Embryonic facial prominence (tissue), 1 donor: Measurements from ENCODE around the gene CACNA1H.

Source experiments
- DNase-seq: peaks from one replicate; pipeline ENCODE4 v3.0.0-alpha.2; 2016; ENCODE audit errors: extremely low spot score

Gene CACNA1H

GRCh38 chr16:1211451-1212268 is 58.8 kb downstream of the CACNA1H start:
- no peak for DNase-seq

GRCh38 chr16:1212616-1213194 is 59.8 kb downstream of the CACNA1H start:
- no peak for DNase-seq

GRCh38 chr16:1213231-1213630 is 60.3 kb downstream of the CACNA1H start:
- no peak for DNase-seq

GRCh38 chr16:1213796-1214372 is 61.0 kb downstream of the CACNA1H start:
- no peak for DNase-seq

- DNase-seq, result no peak
These were observed 61.8 kb downstream of the CACNA1H start for GRCh38 chr16:1214719-1215118.

- no peak for DNase-seq
These were observed 62.8 kb downstream of the CACNA1H start for GRCh38 chr16:1215574-1216295.

- DNase-seq, result no peak
These were observed 63.4 kb downstream of the CACNA1H start for GRCh38 chr16:1216296-1216619.

GRCh38 chr16:1216681-1217400 is 63.9 kb downstream of the CACNA1H start:
- no peak for DNase-seq

GRCh38 chr16:1217526-1217925 is 64.6 kb downstream of the CACNA1H start:
- no peak for DNase-seq

GRCh38 chr16:1218061-1218929 is 65.4 kb downstream of the CACNA1H start:
- no peak for DNase-seq

- no peak for DNase-seq
These were observed 66.2 kb downstream of the CACNA1H start for GRCh38 chr16:1218930-1219611.

GRCh38 chr16:1220098-1220728 is 67.3 kb downstream of the CACNA1H start:
- no peak for DNase-seq

GRCh38 chr16:1220841-1221627 is 68.1 kb downstream of the CACNA1H start:
- no peak for DNase-seq

GRCh38 chr16:1221628-1222552 is 69.0 kb downstream of the CACNA1H start:
- DNase-seq, result no peak

GRCh38 chr16:1222553-1223354 is 69.8 kb downstream of the CACNA1H start:
- DNase-seq, result no peak

GRCh38 chr16:1223355-1224214 is 70.7 kb downstream of the CACNA1H start:
- DNase-seq, result no peak
